Neural progenitor cell (in vitro differentiated cells): Measurements from ENCODE around the gene GNMT. TPM values are rescaled to one million over a fixed set of nuclear protein-coding genes. Genes with fewer than 3 reads are reported as not detected.
"Not testable (repeated sequence)": the region's sequence is repeated elsewhere in the genome, so short reads cannot be mapped to it uniquely, and the experiment has no call there.

Source experiments
- DNase-seq: peaks from one replicate; pipeline ENCODE4 v3.0.0-alpha.2; 2016; ENCODE audit warnings: low spot score
- H2AFZ ChIP-seq: fragments of 200-600 bp; sonication (generic); replicated peaks from 2 replicates; pipeline ENCODE4 v1.6.1; 2016; ENCODE audit warnings: antibody characterized with exemption
- H3F3A ChIP-seq: fragments of 200-600 bp; sonication (generic); 2 replicates; pipeline ENCODE4 v1.6.1; 2016; ENCODE audit warnings: antibody characterized with exemption, low read depth
- H3K27ac ChIP-seq: fragments of 200-600 bp; sonication (generic); 2 replicates; pipeline ENCODE4 v1.5.1; 2016; ENCODE audit warnings: mild to moderate bottlenecking
- H3K27me3 ChIP-seq: fragments of 200-600 bp; sonication (generic); 2 replicates; pipeline ENCODE4 v1.6.1; 2016; ENCODE audit warnings: mild to moderate bottlenecking, moderate library complexity
- H3K36me3 ChIP-seq: fragments of 200-600 bp; sonication (generic); 2 replicates; pipeline ENCODE4 v1.5.1; 2016
- H3K4me1 ChIP-seq: fragments of 200-600 bp; sonication (generic); 2 replicates; pipeline ENCODE4 v1.6.1; 2016; ENCODE audit warnings: mixed run types
- H3K4me2 ChIP-seq: fragments of 200-600 bp; sonication (generic); 2 replicates; pipeline ENCODE4 v1.6.1; 2016
- H3K4me3 ChIP-seq: fragments of 200-600 bp; sonication (generic); 2 replicates; pipeline ENCODE4 v1.5.1; 2016
- H3K79me2 ChIP-seq: fragments of 200-600 bp; sonication (generic); 2 replicates; pipeline ENCODE4 v1.6.1; 2016; ENCODE audit warnings: low read depth
- H3K9ac ChIP-seq: fragments of 200-600 bp; sonication (generic); 2 replicates; pipeline ENCODE4 v1.6.1; 2016
- H3K9me3 ChIP-seq: fragments of 200-600 bp; sonication (generic); 2 replicates; pipeline ENCODE4 v1.5.1; 2016; ENCODE audit warnings: low read depth
- H4K20me1 ChIP-seq: fragments of 200-600 bp; sonication (generic); 2 replicates; pipeline ENCODE4 v1.6.1; 2016; ENCODE audit warnings: low read depth
- H3K27ac Mint-ChIP-seq: 3 replicates; pipeline ENCODE4 v1.8.0; 2021; ENCODE audit warnings: mixed read lengths
- H3K27me3 Mint-ChIP-seq: 2 replicates; pipeline ENCODE4 v1.8.0; 2022; ENCODE audit warnings: low read depth, mild to moderate bottlenecking, inconsistent platforms, moderate library complexity, mixed read lengths; ENCODE audit not compliant: insufficient read depth
- H3K36me3 Mint-ChIP-seq: 3 replicates; pipeline ENCODE4 v1.8.0; 2021; ENCODE audit warnings: mixed read lengths
- H3K4me1 Mint-ChIP-seq: 3 replicates; pipeline ENCODE4 v1.8.0; 2021; ENCODE audit warnings: mixed read lengths
- H3K4me3 Mint-ChIP-seq: 3 replicates; pipeline ENCODE4 v1.8.0; 2021; ENCODE audit warnings: mild to moderate bottlenecking, moderate library complexity, mixed read lengths
- H3K9me3 Mint-ChIP-seq: 3 replicates; pipeline ENCODE4 v1.8.0; 2020; ENCODE audit warnings: mixed read lengths
- EZH2 ChIP-seq: fragments of 200-600 bp; sonication (generic); IDR thresholded peaks from 2 replicates; pipeline ENCODE4 v1.6.1; 2017; ENCODE audit warnings: antibody characterized with exemption, mild to moderate bottlenecking, moderate library complexity
- EZH2phosphoT487 ChIP-seq: fragments of 200-600 bp; sonication (generic); IDR thresholded peaks from 2 replicates; pipeline ENCODE4 v1.6.1; 2017; ENCODE audit warnings: antibody characterized with exemption
- total RNA-seq: library from RNA; depleted of rRNA; stranded (reverse); fragments of >200 nt; gene quantifications from 2 replicates; pipeline ENCODE4 v1.2.3, GENCODE V29; 2015; ENCODE audit warnings: low replicate concordance
- TF ChIP-seq, protein P1 (sequence below): fragments of 200-600 bp; sonication (generic); IDR thresholded peaks from 2 replicates; pipeline ENCODE4 v1.5.1; 2017; ENCODE audit warnings: antibody characterized with exemption, mild to moderate bottlenecking

The GNMT gene
- total RNA-seq, 1 donor from 2014 or later: not detected

DNA sequence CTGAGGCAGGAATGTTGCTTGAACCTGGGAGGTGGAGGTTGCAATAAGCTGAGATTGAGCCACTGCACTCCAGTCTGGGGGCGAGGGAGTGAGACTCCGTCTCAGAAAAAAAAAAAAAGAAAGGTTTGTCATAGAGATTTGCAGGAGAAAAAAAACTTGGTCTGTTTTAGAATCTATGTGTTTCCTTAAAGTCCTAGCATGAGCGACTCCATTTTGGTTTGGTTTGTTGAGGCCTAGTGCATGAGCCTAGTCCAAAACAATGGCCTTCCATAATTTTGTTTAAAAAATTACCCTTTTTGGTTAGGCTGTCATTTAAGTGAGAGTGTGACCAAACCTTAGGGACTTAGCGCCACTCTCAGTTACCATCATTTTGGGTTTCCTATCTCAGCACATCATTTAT, 8.2 kb upstream of the GNMT start:
- Mint-ChIP-seq H3K9me3 (no peaks in the 10 kb centered on the region), H3K27me3 (peaks cover 4% of the 10 kb centered on the region), H3K4me1 (peaks cover 3% of the 10 kb centered on the region), H3K4me3 (no peak overlapping the region), H3K36me3 (peaks cover 2% of the 10 kb centered on the region), H3K27ac (no peak overlapping the region)
- no peaks in the 10 kb centered on the region for H3K9me3 ChIP-seq
- H3K4me1 ChIP-seq: no peaks in the 10 kb centered on the region
- H3K27me3 ChIP-seq: no peaks in the 10 kb centered on the region
- H3K79me2 ChIP-seq: no peaks in the 10 kb centered on the region
- DNase-seq: no peak
- no peaks in the 10 kb centered on the region for H4K20me1 ChIP-seq
- H3F3A ChIP-seq: no peaks in the 10 kb centered on the region
- H3K4me3 ChIP-seq: no peak overlapping the region
- H3K36me3 ChIP-seq: no peaks in the 10 kb centered on the region
- no peak overlapping the region for H3K27ac ChIP-seq
- H3K4me2 ChIP-seq: no peak overlapping the region
- TF ChIP-seq EZH2 (no peak), EZH2phosphoT487 (no peak)
- TF ChIP-seq, protein P1, sequence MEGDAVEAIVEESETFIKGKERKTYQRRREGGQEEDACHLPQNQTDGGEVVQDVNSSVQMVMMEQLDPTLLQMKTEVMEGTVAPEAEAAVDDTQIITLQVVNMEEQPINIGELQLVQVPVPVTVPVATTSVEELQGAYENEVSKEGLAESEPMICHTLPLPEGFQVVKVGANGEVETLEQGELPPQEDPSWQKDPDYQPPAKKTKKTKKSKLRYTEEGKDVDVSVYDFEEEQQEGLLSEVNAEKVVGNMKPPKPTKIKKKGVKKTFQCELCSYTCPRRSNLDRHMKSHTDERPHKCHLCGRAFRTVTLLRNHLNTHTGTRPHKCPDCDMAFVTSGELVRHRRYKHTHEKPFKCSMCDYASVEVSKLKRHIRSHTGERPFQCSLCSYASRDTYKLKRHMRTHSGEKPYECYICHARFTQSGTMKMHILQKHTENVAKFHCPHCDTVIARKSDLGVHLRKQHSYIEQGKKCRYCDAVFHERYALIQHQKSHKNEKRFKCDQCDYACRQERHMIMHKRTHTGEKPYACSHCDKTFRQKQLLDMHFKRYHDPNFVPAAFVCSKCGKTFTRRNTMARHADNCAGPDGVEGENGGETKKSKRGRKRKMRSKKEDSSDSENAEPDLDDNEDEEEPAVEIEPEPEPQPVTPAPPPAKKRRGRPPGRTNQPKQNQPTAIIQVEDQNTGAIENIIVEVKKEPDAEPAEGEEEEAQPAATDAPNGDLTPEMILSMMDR: no peak
- H2AFZ ChIP-seq: no peak overlapping the region
- H3K9ac ChIP-seq: no peak overlapping the region

DNA sequence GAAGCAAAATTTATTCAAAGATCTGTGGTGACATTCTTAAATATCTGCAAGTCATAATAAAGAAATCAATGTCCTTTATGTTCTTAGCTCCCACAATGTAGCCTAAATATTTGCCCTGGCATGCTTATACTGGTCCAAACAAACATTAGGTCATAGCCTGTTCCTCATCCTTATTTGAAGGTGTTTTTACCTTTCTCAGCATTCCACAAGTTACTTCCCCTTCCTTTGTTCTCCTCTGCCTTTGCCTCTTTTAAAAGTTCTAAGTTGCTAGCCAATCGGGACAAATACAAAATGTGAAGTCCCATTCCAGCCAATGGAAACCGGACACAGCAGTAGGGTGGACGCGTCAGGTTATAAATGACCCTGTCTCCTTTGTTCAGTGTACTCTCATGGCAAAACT, 6.1 kb upstream of the GNMT start:
- not testable (repeated sequence) for H3F3A ChIP-seq, H3K4me3 ChIP-seq, H3K79me2 ChIP-seq, H3K4me2 ChIP-seq, DNase-seq, H3K9me3 Mint-ChIP-seq, H3K27me3 Mint-ChIP-seq, H3K27ac ChIP-seq, H3K27me3 ChIP-seq, H3K36me3 Mint-ChIP-seq, H3K27ac Mint-ChIP-seq, H3K9ac ChIP-seq, H3K36me3 ChIP-seq, H3K9me3 ChIP-seq, H2AFZ ChIP-seq, H3K4me1 Mint-ChIP-seq, H3K4me3 Mint-ChIP-seq, H3K4me1 ChIP-seq, H4K20me1 ChIP-seq

DNA sequence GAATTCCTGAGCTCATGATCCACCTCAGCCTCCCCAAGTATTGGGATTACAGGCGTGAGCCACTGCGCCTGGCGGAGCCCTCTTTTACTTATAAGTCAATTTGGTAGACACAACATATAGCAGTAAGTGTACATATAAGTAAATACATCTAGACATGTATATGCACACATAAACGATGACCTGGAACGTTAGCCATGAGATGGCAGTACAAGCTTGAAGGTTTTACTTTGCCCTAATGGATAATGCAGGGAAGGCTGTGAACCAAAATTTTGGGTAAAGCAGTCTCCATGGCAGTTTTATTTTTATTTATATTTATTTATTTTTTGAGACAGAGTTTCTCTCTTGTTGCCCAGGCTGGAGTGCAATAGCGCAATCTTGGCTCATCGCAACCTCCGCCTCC, 2.4 kb upstream of the GNMT start:
- H3K36me3 Mint-ChIP-seq: peaks cover 6% of the 10 kb centered on the region
- Histone ChIP-seq H4K20me1 (no peaks in the 10 kb centered on the region), H3K9me3 (no peaks in the 10 kb centered on the region), H3K4me2 (no peak overlapping the region), H3K36me3 (no peaks in the 10 kb centered on the region), H3K4me1 (no peaks in the 10 kb centered on the region), H3F3A (peaks cover 27% of the 10 kb centered on the region), H2AFZ (no peak overlapping the region), H3K27ac (no peak overlapping the region), H3K79me2 (no peaks in the 10 kb centered on the region), H3K9ac (no peak overlapping the region), H3K4me3 (no peak overlapping the region), H3K27me3 (peaks cover 35% of the 10 kb centered on the region)
- H3K4me1 Mint-ChIP-seq: peaks cover 11% of the 10 kb centered on the region
- peaks cover 26% of the 10 kb centered on the region for H3K27me3 Mint-ChIP-seq
- TF ChIP-seq, protein P1: no peak
- TF ChIP-seq EZH2 (no peak), EZH2phosphoT487 (no peak)
- no peak overlapping the region for H3K27ac Mint-ChIP-seq
- DNase-seq: no peak
- no peak overlapping the region for H3K4me3 Mint-ChIP-seq
- H3K9me3 Mint-ChIP-seq: no peaks in the 10 kb centered on the region

DNA sequence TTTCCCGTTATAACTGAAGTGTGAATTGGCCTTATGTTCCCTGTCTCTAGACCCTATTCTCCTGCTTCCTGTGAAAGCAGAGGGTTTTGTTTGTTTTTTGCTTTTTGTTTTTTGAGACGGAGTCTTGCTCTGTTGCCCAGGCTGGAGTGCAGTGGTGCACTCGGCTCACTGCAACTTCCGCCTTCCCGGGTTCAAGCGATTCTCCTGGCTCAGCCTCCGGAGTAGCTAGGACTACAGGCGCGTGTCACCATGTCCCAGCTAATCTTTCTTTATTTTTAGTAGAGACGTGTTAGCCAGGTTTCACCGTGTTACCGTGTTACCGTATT, 674 bp upstream of the GNMT start:
- Mint-ChIP-seq H3K36me3 (peaks cover 6% of the 10 kb centered on the region), H3K27me3 (peaks cover 26% of the 10 kb centered on the region), H3K27ac (no peak overlapping the region), H3K9me3 (no peaks in the 10 kb centered on the region), H3K4me1 (peaks cover 11% of the 10 kb centered on the region), H3K4me3 (peak overlapping the region; percentile 79)
- Histone ChIP-seq H3K9me3 (no peaks in the 10 kb centered on the region), H3K4me1 (peaks cover 4% of the 10 kb centered on the region), H3K36me3 (no peaks in the 10 kb centered on the region), H4K20me1 (no peaks in the 10 kb centered on the region), H3K4me3 (peak overlapping the region; percentile 67), H2AFZ (peak overlapping the region; percentile 100), H3K27ac (no peak overlapping the region), H3K79me2 (no peaks in the 10 kb centered on the region), H3K4me2 (peak overlapping the region; percentile 96), H3K27me3 (peaks cover 35% of the 10 kb centered on the region), H3K9ac (no peak overlapping the region), H3F3A (peaks cover 27% of the 10 kb centered on the region)
- DNase-seq: no peak
- TF ChIP-seq EZH2phosphoT487: no peak
- no peak for TF ChIP-seq EZH2
- TF ChIP-seq, protein P1: no peak
